ENCODE measurements around the gene FAM25G. TPM values are rescaled to one million over a fixed set of nuclear protein-coding genes. Genes with fewer than 3 reads are reported as not detected.

Gene FAM25G
- total and polyA plus RNA-seq, 2 of the 8 experiments (the other 6 are each of a cell fraction or from before 2014, with no cell fraction given) = not detected

DNA sequence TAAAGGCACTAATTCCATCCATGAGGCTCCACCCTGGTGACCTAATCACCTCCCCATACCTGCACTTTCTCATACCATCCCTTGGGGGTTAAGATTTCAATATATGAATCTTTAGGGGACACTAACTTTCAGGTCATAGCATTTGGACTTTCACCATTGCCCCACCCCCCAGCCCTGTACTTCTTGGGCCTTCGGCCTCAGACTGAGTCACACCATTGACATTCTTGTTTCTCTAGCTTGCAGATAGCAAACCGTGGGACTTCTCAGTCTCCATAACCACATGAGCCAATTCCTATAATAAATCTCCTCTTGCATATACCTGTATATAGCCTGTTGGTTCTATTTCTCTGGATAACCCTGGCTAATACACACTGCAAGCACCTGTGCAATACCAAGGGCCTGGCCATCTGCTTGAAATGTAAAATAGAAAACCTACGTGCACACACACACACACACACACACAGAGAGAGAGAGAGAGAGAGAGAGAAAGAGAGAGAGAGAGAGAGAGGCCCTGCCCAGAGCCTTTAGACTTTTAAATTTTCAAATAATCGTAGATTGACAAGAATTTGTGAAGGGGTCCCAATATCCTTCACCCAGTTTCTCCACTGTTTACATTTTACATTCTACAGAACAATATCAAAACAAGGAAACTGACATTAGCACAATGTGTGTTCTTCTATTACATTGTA is 32.9 kb downstream of the FAM25G start (continued):
- no peak for TF ChIP-seq ATF2 (IDR thresholded peaks at IDR 0.05; ENCODE audit: low read length)
